T1000 (cell line): ENCODE data around the gene TMTC4.

Source experiments
- DNase-seq: peaks from one replicate; lab custom pipeline; 2025; ENCODE audit warnings: mixed read lengths; lab: John Stamatoyannopoulos, UW

Gene TMTC4

GRCh38 chr13:100667894-100668293 is 6.7 kb downstream of the TMTC4 start:
- DNase-seq: no peak

- DNase-seq: no peak
Observed at GRCh38 chr13:100666124-100666523, 8.5 kb downstream of the TMTC4 start.

- DNase-seq: no peak
Observed at GRCh38 chr13:100665403-100665802, 9.2 kb downstream of the TMTC4 start.

GRCh38 chr13:100664171-100664900 is 10.3 kb downstream of the TMTC4 start:
- DNase-seq: no peak

GRCh38 chr13:100662468-100663211 is 12.0 kb downstream of the TMTC4 start:
- no peak for DNase-seq

GRCh38 chr13:100660761-100661160 is 13.8 kb downstream of the TMTC4 start:
- no peak for DNase-seq

- no peak for DNase-seq
Observed at GRCh38 chr13:100659578-100659977, 15.0 kb downstream of the TMTC4 start.

- DNase-seq: no peak
Observed at GRCh38 chr13:100658363-100658762, 16.2 kb downstream of the TMTC4 start.

- DNase-seq: no peak
Observed at GRCh38 chr13:100657881-100658315, 16.7 kb downstream of the TMTC4 start.

GRCh38 chr13:100652510-100652909 is 22.1 kb downstream of the TMTC4 start:
- no peak for DNase-seq

GRCh38 chr13:100650326-100650725 is 24.3 kb downstream of the TMTC4 start:
- no peak for DNase-seq

- DNase-seq: no peak
Observed at GRCh38 chr13:100648354-100648753, 26.2 kb downstream of the TMTC4 start.

GRCh38 chr13:100646871-100647270 is 27.7 kb downstream of the TMTC4 start:
- DNase-seq: no peak

- DNase-seq: no peak
Observed at GRCh38 chr13:100646030-100646673, 28.4 kb downstream of the TMTC4 start.

- no peak for DNase-seq
Observed at GRCh38 chr13:100645382-100645781, 29.2 kb downstream of the TMTC4 start.

- DNase-seq: no peak
Observed at GRCh38 chr13:100644371-100644770, 30.2 kb downstream of the TMTC4 start.

- no peak for DNase-seq
Observed at GRCh38 chr13:100637796-100638195, 36.8 kb downstream of the TMTC4 start.

- DNase-seq: no peak
Observed at GRCh38 chr13:100637380-100637779, 37.2 kb downstream of the TMTC4 start.

- no peak for DNase-seq
Observed at GRCh38 chr13:100636441-100636840, 38.2 kb downstream of the TMTC4 start.

GRCh38 chr13:100636004-100636403 is 38.6 kb downstream of the TMTC4 start:
- DNase-seq: no peak

- no peak for DNase-seq
Observed at GRCh38 chr13:100634696-100635095, 39.9 kb downstream of the TMTC4 start.

- no peak for DNase-seq
Observed at GRCh38 chr13:100633461-100633860, 41.1 kb downstream of the TMTC4 start.

- DNase-seq: no peak
Observed at GRCh38 chr13:100630555-100630954, 44.0 kb downstream of the TMTC4 start.
